RKO (cell line): ENCODE data around the gene HYAL2.

Experiments used
- DNase-seq: peaks from one replicate; pipeline ENCODE4 v3.0.0-alpha.2; 2016; ENCODE audit warnings: low spot score

The HYAL2 gene

DNA sequence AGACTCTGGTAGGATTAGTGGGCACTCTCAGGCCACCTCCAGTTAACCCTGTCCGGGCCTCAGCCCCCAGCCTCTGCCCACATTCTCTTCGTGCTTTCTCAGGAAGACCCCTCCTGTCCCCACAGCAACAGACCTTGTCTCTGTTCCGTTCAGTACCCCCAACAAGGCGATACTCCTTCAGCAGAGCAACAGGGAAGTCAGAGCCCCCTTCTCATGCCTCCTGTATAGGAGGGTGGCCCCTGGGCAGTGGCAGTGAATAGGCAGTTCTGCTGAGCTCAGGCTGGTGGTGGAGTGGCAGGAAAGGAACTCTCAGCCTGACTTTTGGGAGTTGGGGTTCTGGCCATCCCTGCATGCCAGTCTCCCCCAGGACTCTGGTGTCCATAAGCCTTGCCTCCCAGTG is 53.1 kb downstream of the HYAL2 start:
- no peak for DNase-seq

GRCh38 chr3:50268703-50269451 is 53.7 kb downstream of the HYAL2 start, which contains the start of gene SEMA3B:
SEMA3B (plus strand) TSS chr3:50269147; CDS start chr3:50269241, 94 bp downstream.
- DNase-seq: no peak

DNA sequence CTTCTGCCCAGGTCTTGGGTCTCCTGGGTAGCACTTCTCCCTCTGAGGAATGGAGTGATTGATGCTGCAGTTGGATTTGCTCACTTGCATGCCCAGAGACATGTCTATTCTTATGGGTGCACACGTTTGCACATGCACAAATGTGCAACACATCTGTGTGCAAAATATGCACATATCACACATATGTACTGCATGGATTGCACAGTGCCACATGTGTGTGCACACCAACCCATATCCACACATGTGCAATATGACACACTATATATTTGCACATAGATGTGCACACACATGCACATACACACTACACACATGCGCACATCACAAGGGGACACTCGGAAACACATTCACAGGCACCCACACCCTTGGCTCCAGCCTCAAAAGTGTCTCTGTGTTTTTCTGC is 54.3 kb downstream of the HYAL2 start:
- DNase-seq: no peak
